Activated CD4-positive, alpha-beta T cell treated with anti-CD3 and anti-CD28 coated beads for 4 hours (primary cell): ENCODE measurements around the gene CEMP1.

ENCODE experiments used
- DNase-seq, 2 donors: peaks; one replicate each; pipeline ENCODE4 v3.0.0-alpha.2; 2020

The CEMP1 gene

GRCh38 chr16:2483939-2484897, 47.0 kb downstream of the CEMP1 start:
- DNase-seq = no peak

- no peak for DNase-seq
These were observed 48.3 kb downstream of the CEMP1 start for GRCh38 chr16:2482708-2483534.

GRCh38 chr16:2482249-2482648, 49.0 kb downstream of the CEMP1 start:
- DNase-seq = no peak

GRCh38 chr16:2481676-2482075, 49.5 kb downstream of the CEMP1 start:
- no peak for DNase-seq

GRCh38 chr16:2480948-2481347, 50.3 kb downstream of the CEMP1 start:
- no peak for DNase-seq
